RWPE1 (cell line): ENCODE data around the gene RPL36A.

Experiments
- CTCF ChIA-PET: fragments of 350-600 bp; sonication (Branson Sonifier 250); formaldehyde crosslinking; extraction: SDS; loops from one replicate; lab custom pipeline; 2021; lab: Yijun Ruan, JAX
- POLR2A ChIA-PET: fragments of 400-600 bp; formaldehyde crosslinking; extraction: SDS; loops from one replicate; lab custom pipeline; 2020; ENCODE audit warnings: antibody characterized with exemption; ENCODE audit not compliant: low non-redundant PET; lab: Yijun Ruan, JAX
- DNase-seq: peaks from one replicate; pipeline ENCODE4 v3.0.0; 2012; ENCODE audit warnings: low spot score
- H3K27ac ChIP-seq: fragments of 450-650 bp; 2 replicates; pipeline ENCODE4 v1.5.1; 2017
- TF ChIP-seq, protein P1 (sequence below): fragments of 450-650 bp; conservative IDR thresholded peaks from 2 replicates; pipeline ENCODE4 v1.5.1; 2017; ENCODE audit warnings: low read depth, mild to moderate bottlenecking

RPL36A gene

DNA sequence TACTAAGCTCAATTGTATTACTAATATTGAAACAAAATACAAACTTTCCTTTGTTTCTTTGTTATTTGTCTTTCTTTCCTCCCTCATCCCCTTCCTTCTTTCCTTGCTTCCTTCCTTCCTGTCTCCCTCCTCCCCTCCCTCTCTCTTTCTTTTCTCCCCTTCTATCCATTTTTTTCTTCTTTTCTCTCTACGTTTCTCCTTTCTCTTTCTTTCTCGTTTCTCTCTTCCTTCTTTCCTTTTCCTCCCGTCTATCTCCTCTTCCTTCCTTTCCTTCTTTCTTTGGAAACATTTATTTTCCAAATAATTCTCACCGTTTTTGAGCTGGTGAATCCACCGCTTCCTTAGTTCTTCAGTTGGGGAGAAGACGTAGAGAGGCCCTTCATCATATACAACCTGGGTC is 21.1 kb upstream of the RPL36A start:
- no peak overlapping the region for H3K27ac ChIP-seq
- TF ChIP-seq, protein P1, sequence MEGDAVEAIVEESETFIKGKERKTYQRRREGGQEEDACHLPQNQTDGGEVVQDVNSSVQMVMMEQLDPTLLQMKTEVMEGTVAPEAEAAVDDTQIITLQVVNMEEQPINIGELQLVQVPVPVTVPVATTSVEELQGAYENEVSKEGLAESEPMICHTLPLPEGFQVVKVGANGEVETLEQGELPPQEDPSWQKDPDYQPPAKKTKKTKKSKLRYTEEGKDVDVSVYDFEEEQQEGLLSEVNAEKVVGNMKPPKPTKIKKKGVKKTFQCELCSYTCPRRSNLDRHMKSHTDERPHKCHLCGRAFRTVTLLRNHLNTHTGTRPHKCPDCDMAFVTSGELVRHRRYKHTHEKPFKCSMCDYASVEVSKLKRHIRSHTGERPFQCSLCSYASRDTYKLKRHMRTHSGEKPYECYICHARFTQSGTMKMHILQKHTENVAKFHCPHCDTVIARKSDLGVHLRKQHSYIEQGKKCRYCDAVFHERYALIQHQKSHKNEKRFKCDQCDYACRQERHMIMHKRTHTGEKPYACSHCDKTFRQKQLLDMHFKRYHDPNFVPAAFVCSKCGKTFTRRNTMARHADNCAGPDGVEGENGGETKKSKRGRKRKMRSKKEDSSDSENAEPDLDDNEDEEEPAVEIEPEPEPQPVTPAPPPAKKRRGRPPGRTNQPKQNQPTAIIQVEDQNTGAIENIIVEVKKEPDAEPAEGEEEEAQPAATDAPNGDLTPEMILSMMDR: no peak
- CTCF ChIA-PET: interaction anchor here (0.6 kb wide), 1 partner anchor 62 kb away, joined by 3 read pairs; no protein-coding TSS in a partner anchor
- DNase-seq: no peak
- POLR2A ChIA-PET: no interaction called here

DNA sequence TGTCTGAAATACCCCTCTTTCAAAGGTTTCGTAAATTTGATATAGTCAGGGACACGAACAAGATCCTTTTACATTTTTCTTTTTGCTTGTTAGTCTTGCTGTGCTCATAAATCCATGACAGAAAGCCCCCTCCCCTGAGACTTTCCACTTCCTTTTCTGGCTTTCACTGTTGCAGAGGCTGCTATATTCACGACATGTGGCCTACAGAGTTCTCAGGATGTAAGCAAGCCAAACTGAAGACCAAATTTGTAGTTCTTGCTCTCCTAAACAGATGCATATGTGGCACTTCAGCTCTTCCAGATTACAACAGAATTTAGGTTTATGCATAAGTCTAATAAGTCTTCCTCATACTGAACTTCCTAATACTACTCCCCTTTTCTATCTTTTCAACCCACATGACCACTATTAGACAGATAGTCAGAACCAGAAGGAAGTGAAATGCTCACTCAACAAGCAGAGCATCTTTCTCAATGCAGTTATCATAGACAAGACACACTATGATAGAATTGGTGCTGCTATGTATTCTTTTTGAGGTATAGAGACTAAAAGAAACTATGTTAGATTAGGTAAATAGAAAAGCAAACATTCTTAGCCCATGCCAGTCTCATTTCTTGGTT is 19.8 kb upstream of the RPL36A start:
- CTCF ChIA-PET: no interaction called here
- TF ChIP-seq, protein P1: no peak
- no peak for DNase-seq
- H3K27ac ChIP-seq: no peak overlapping the region
- POLR2A ChIA-PET: no interaction called here

DNA sequence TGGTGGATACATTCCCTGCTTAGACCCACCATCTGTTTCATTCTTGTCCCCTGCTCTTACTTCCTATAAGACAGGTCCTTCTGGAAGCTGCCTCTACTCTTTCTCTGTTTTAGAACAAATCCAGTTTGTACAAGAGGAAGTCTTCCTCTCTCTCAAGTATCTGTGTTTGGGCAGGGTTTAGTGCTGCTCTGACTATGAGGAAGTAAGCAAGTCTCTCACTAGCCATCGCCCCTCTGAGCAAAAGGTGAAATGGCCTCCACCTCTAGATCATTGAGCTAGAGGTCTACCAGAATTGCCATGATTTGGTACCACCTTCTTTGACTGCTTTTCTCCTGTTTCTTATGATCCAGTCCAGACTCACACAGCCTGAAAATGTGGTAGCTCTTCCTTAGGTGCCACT is 13.3 kb upstream of the RPL36A start:
- no peak for DNase-seq
- CTCF ChIA-PET: no interaction called here
- TF ChIP-seq, protein P1: no peak
- POLR2A ChIA-PET: no interaction called here
- H3K27ac ChIP-seq: no peak overlapping the region

DNA sequence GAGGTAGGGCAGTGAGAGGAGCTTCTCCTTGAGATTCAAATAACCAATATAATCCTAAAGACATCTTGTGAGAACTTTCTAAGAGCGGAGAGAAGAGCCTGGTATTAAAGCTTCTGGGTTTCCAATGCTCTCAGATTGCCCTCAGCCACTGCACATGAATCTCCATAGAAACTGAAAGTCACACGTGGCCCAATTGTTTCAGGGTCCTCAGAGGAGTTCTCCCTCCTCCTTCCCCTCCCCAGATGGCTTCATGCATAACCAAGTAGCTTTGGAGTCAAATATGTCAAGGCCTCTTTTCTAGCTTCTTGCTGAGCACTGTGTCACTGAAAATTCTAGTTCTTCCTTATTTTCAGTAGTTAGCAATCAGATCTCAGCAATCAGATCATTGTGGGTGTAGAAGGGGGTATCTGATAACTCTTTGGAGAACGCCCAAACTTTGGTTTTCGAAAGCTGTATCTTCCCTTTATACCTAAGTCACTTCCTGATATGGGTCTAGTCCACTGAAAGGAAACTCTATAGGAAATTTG is 7.1 kb upstream of the RPL36A start:
- ChIA-PET POLR2A (no interaction called here), CTCF (interaction anchor here (0.5 kb wide), 1 partner anchor 1987 kb away, joined by 5 read pairs; no protein-coding TSS in a partner anchor)
- TF ChIP-seq, protein P1: no peak
- DNase-seq: no peak
- H3K27ac ChIP-seq: no peak overlapping the region

DNA sequence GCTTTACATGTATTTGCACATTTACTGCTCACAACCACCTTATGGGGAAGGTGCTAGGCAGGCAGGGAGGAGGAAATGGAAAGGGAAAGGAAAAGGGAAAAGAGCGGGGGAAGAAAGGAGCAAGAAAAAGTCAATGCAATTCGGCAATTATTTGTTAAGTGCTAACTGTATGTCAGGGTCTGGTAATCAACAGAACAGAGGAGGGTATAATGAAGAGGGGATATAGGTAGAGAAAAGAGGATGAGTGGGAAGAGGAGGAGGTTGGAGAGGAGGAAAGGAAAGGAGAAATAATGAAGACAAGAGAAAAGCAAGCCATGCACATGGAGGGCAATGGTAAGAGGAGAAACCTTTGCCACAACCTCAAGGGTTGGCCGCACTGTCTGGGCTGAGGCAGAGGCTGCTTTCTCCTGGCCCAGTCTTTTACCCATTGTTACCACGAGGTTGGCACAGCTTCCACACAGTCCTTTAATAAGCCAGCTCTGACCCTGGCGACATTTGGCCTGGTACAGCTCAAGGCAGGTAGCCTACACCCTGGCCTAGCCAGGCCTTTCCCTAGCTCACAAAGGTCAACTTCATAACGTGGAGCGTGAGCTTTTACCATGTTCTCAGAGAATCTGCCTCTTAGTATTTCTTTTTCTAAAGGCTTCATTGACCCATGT is 5.7 kb upstream of the RPL36A start:
- TF ChIP-seq, protein P1: no peak
- no peak overlapping the region for H3K27ac ChIP-seq
- CTCF ChIA-PET: no interaction called here
- POLR2A ChIA-PET: no interaction called here
- DNase-seq: no peak

DNA sequence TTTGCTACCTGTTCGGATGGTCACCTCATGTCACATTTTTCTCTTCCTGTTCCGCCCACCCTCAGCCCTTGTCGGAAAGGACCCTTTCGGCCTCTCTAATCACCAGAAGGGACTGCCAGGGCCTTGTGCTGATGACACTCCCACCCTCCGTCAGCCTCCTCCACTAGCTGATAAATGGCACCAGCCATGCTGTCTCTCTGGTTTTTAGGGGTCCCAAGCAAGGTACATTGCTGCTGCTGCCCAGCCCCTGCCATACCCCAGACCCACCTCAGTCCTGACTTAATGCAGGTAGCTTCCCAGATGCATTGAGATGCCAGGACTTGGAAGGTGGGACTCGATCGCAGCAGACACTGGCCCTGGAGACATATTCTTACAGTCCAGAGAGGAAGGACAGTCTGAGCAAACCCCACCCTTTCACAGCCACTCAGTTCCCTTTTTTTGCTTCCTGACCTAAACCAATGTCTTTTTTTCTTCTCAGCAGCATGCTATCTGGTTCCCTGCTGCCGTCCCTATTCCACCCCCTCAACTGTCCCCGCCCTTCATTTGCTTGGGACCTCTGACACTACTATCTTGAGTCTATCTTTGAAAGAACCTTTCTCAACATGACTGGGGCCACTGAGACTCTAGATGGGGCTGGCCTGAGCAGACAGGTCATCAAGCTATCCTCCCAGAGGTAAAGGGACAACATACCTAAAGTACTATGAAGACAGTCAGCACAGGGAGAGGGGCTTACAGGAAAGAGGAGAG is 4.8 kb upstream of the RPL36A start, which contains the start of gene BTK:
TSS of gene BTK (minus strand) at position 397 of the 747 bp plus-strand sequence. CDS start 10,907 bp downstream, outside the sequence.
- ChIA-PET POLR2A (no interaction called here), CTCF (interaction anchor here (0.7 kb wide), 1 partner anchor 21 kb away, joined by 6 read pairs; no protein-coding TSS in a partner anchor)
- DNase-seq: no peak
- no peak within 1 kb of the TSS for H3K27ac ChIP-seq
- TF ChIP-seq, protein P1: no peak
